Stromal cell of bone marrow (primary cell): ENCODE data around the gene RCAN1.
"Not testable (repeated sequence)": the region's sequence is repeated elsewhere in the genome, so short reads cannot be mapped to it uniquely, and the experiment has no call there.

ENCODE experiments used
- DNase-seq: peaks from one replicate; pipeline ENCODE4 v3.0.0-alpha.2; 2012; ENCODE audit warnings: low read depth

Gene RCAN1

DNA sequence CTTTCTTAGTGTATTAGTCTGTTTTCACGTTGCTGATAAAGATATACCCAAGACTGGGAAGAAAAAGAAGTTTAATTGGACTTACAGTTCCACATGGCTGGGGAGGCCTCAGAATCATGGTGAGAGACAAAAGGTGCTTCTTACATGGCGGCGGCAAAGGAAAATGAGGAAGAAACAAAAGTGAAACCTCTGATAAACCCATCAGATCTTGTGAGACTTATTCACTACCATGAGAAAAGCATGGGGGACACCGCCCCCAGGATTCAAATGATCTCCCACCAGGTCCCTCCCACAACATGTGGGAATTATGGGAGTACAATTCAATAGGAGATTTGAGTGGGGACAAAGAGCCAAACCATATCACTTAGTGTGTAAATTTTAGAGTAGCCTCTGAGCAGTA lies 46.1 kb downstream of the RCAN1 start:
- DNase-seq, result not testable (repeated sequence)

DNA sequence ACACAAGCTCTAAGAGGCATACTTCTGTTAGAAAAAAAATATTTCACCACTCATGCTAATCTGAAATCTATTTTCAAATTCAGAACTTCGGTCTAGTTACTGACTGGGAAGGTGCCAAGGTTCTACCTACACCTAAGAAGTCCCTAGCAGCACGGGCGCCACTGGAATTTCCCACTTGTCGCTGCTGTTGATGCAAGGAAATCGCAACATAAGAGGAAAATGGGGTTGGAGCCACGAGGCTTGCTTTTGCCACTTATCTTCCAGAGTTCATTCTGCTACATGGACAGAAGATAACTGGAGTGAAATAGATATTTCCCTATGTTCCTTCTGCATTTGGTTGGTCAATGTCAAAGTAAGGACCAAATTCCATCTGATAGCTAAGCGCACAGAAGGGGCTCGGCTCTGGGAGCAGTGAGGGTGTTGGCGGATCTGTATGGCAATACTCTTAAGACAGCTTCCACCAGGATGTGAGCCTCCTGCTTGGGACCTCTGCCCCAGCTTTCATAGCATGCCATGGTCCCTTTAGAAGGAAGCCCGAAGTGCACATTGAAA lies 47.2 kb downstream of the RCAN1 start:
- no peak for DNase-seq

DNA sequence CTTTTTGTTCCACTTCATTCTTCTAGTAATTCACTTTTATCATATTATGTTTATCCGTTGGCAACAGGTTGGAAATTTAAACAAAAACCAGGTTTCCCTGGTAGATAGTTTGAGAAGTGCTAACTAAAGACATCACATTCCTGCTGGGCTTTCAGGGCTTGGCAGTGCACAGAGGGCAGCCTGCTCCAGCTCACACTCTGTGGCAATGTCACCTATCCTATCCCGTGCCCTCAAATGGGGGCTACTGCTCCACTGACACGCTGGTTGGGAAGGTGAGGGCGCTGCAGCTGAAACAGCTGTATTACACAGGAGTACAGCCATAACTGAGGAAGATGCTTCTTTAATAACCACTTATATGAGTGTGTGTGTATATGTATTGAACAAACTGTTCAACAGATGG lies 49.7 kb downstream of the RCAN1 start:
- no peak for DNase-seq

DNA sequence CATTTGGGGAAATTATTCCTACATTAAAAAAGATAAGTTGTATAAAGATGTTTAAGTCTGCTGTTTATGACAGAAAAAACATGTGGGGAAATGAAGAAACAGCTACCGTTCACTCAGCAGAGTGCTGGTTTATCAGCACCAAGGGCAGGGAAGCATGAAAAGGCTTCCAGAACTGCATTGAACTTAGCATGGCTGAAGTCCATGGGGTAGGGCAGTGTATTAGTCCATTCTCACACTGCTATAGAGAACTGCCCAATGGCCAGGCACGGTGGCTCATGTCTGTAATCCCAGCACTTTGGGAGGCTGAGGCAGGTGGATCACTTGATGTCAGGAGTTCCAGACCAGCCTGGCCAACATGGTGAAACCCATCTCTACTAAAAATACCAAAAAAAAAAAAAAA lies 51.5 kb downstream of the RCAN1 start:
- not testable (repeated sequence) for DNase-seq

DNA sequence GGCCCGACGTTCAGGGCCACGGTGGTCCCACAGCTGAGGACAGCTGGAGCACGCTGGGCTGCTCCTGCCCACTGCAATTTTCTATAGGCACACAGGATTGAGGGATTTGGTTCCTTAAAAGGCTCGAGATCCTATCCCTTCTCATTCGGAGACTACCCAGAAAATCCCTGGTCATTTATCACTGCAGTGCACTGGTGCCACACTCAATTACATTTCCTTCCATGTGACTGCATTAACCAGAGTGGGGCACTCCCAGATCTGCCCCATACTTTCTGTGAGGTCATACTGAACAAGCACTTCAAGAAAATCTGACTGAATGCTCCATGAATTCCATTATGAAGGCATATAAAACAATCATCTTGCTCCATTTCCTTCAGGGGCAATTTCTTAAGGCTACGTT lies 53.1 kb downstream of the RCAN1 start:
- no peak for DNase-seq

DNA sequence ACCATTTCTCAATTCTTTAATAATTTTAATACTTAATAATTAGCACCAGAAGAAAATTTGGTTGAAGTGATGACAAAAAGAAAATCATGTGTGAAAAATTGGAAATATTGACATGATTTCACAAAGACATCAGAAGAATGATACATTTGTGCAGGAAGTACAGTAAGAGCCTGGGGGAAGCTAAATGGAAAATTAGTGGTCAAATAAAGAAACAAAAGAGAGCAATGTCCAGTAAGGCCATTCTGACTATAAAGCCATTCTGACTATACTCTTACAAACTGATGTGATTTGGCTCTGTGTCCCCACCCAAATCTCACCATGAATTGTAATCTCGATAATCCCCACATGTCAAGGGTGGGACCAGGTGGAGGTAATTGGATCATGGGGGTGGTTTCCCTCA lies 54.3 kb downstream of the RCAN1 start:
- no peak for DNase-seq

DNA sequence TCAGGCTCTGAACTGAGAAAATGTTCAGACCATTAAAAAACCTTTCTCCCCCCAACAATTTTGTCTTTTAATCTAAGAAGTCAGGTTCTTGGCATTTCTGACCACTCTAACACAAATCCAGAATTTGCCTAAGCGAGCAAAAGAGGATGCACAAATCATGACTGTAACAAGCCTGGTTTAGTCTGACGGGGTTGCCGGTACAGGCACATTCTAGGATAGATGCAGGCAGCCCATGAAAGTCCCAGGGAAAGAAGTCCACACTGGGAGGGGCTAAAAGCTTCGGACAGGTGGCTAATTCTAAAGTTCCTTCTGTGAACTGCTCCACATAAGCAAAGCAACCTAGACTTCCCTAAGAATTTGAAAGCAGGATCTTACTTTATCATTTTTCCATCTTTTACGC lies 54.9 kb downstream of the RCAN1 start:
- no peak for DNase-seq

DNA sequence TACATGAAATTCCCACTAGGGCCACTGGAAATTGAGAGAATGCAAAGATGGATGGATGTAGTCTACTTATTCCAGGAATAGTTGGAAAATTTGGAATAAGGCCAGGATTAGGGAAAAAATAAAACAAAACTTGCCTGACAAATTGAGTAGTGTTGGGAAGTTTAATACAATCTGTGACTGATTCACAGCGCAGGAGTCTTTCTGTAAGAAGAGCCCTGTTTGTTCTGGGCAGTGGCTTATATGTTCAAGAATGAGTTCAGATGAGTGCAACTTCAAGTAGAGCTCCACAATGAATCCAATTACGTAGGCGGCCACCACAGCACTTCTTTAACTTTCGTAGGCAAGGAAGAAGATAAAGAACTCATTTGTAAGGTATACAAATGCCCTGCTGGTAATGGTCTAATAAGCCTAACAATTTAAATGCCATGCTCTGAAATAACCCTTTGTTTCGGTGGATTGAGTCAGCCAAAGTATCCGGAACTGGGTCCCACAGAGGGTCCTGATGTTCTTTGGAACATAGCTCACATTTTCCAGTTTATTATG lies 55.8 kb downstream of the RCAN1 start:
- DNase-seq, result no peak

DNA sequence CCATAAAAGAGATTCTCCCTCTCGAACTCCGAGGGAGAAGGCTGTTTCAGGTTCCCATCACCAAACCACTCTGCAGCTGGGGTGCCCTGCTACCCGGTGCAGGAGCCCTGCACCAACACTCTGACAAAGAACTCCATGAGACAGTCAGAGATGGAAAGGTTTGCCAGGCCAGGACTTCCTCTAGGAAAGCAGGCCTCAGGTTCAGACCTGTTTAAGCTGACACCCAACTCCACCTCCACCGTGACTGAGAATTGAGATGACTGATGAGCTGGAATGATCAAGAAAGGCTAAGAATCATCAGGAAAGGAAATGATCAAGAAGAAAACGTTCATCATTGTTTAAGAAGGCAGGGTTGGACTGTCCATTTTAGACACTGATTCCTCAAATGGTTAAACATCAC lies 56.7 kb downstream of the RCAN1 start:
- no peak for DNase-seq

DNA sequence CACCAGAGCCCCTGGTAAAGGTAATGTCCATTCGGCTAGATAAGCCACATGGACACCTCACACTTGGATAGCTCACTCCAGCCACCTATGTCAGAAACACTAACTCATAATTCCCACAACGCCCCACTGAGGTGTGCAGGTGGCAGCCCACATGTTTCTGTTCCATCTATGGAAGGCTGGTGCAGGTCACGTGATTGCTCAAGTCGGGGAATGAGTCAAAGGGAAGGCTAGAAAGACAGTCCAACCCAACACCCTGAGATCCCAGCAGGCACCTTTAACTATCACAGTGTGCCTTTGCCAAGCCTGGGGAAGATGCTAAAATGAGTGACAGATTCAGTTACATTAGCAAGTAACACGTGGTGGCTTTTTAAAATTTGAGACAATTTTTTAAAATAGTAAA lies 57.7 kb downstream of the RCAN1 start:
- no peak for DNase-seq

DNA sequence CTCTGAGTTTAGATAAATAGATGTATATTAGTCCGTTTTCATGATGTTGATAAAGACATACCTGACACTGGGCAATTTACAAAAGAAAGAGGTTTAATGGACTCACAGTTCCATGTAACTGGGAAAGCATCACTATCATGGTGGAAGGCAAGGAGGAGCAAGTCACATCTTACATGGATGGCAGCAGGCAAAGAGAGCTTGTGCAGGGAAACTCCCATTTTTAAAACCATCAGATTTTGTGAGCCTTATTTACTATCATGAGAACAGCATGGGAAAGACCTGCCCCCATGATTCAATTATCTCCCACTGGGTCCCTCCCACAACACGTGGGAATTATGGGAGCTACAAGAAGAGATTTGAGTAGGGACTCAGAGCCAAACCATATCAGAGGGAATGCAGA lies 60.2 kb downstream of the RCAN1 start:
- not testable (repeated sequence) for DNase-seq

DNA sequence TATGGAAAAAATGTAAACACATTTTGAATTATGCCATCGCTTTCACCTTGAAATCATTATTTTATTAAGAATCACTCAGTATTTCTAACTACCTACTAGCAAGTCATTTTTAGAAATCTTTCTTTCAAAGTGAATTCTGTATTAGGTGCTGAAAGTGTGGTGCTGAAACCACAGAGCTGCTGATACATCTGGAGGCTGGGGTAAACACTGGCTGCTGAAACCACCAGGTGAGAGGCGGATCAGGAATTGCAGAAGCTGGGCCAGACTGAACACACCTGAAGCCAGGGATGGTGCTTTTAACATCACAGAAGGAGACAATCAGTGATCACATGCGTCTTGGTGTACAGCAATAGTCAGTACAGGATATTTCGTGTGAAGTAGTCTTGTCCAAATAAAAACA lies 60.7 kb downstream of the RCAN1 start:
- DNase-seq, result no peak

DNA sequence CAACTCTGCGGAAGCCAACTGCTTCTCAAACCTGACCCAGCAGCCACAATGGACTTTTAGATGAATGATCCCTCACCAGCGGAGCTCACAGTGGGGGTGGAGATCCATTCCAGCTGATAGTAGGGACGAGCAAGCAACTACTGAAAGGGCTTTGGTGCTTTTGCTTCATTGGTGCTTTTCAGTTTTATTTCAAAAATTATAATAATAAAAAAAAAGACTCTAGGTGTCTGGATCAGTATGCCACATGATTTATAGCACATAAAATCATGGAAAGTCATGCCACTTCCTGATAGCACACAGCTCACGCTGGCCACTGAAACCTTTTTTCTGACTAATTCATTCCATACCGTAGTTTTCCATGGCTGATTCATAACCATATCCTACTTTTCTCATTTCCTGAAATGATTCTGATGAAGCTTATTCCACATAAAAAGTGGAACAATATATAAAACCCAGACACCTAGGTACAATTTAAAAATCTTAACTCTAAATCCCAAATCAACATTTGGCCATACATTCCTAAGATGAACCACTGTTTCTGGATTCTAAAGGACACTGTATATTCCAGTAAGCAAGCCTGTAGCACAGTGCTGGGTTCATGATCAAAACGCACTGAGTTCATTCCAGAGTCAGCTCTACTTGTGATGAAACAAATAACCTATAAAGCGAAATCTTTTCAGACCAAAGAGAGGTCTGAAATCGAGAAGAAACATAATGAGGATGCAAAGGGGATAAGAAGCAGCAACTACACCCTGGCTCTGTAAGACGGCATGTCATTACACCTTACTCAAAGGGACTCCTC lies 61.6 kb downstream of the RCAN1 start:
- peak; percentile 87 for DNase-seq

DNA sequence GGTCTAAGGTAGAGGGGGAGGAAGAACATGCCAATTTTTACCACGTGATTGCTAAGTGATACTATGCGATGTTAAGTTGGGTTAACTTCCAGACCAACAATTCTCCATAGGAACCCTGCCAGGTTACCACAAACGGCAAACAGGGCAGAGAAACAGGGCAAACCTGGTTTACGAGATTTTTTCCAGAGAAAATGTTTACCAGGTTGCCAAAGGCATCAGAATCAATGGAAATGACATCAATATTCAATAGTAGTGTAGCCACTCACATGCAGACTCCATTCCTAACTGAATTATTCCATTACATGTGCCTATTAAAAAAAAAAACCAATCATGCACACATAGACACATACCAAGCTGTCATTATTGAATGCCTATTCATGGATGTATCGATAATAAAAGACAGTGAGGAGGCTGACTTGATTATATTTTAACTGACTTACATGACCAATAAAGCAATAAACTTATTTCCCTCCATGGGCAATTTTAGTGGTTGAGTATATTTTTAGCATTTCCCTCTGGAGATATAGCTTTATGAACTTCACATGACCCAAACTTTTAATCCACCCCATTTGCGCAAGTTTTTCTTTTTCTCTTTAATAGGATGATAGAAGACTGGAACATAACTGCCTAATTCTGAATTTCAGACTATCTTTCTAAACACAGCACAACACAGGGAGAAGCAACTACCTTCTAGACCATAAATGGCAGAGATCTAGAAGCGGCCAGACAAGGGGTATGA lies 62.4 kb downstream of the RCAN1 start:
- DNase-seq, result peak; percentile 77

DNA sequence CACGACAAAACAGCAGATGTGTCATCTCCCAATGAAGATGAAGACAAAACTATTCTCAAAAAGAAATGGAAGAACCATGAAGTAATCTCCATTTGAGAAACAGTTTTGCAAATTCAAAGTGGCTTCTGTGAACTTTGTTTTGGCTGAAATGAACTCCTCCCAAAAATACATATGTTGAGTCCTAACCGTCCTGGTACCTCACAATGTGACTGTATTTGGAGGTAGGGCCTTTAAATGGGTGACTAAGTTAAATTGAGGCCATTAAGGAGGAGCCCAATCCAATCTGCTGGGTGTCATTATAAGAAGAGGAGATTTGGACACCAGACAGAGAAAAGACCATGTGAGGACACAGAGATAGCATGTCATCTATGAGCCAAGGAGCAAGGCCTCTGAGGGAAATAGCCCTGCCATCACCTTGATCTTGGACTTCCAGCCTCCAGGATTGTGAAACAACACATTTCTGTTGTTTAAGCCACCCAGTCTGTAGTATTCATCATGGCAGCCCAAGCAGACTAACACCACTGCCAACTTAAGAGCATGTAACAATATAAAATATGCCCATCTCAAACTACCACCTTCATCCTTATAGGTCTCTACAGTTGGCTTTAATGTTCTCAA lies 64.6 kb downstream of the RCAN1 start:
- DNase-seq, result no peak

DNA sequence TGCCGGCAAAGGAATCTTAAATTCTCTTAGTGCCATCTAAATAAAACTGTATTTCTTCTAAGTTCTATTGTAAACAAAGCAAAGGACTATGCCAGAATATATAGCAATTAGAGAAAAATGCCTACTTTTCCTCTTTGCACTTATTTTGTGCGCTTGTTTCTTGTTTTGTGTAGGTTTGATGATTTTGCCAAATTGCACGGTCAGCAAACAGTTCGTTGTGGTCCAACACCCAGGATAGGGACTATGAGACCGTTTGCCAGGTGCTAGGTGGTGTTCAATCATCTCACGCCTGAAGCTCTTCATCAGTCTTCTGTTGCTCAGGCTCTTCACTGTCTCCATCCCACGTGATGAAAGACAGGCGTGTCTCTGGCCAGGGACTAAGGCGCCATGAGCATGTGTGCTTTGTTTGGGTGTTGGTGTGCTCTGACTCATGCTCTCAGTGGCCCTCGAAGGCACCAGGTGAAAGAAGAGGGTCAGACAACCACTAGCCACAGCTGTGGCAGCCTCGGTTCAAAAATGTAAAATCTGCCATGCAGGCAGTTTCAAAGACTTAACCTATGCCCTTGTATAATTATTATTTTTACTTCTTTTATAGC lies 66.0 kb downstream of the RCAN1 start:
- no peak for DNase-seq

DNA sequence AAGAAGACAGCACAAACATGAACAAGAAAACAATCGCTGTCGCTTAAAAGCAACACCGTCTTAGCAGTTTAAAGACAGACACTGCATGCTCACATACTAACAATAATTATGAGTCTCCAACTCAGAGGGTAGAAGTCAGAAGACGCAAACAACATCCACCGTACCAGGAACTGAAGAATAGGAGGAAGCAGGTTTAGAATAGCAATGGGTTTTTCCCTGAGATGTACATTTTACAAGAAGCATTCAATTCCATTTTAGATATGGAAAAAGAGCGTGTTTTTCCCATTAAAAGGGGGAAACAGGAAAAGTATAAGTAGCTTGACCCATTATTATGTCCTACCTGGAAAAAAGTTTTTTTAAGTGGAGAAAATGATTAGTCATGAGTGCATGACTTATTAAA lies 68.4 kb downstream of the RCAN1 start:
- DNase-seq, result no peak

DNA sequence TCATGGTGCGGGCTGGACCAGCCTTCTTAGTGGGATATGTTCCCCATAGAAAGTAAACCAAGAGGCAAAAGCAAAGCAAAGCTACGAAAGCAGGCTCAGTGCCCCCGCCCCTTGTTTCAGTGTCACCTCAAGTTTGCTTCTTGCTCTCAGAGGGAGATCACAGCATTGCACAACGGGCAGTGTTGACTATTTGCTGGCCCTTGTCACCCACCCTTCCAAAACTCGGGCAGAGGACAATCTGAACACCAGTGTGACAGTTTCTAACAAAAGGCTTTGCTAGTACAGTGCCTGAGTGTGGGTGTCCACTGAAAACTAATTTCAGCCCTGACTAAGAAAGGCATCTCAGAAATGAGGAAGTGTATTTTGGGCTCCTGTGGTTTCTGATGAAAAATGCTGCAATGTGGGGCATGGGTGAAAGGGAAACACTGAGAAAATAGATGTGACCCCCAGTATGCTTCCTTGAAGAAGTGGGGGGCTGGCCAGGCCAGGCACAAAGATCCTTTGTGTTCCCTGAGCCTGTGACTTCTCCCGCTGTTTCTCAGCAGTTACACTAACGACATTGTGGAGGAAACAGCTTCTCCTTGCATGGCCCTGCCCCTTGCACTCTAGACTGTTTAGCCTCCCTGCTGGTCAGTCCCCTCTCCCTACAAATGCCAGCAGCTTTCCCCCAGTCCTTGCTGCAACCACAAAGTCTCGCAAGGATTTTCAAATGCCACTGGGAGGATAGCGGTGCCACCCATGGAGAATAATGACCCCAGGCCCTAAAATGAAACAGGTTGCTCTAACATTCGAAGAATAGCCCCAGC lies 69.6 kb downstream of the RCAN1 start:
- peak; percentile 53 for DNase-seq

DNA sequence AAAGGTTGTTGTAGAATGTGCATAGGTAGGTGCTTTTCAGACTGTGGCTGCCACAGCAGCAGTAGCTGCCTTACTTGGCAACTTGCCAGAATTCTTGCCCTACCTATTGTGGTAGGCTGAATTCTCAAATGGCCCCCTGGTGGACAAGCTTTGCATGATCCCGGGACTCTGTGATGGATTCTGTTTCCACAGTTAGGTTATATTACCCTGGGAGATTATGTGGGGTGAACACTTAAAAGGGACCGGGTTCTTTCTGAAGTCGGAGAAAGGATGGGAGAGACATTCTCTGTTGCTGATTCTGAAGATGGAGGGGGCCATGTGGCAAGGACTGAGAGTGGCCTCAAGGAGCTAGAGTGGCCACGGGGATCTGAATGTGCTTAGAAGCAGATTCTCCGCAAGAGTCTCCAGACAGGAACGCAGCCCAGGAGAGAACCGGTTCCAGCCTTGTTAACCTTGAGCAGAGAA lies 70.8 kb downstream of the RCAN1 start:
- no peak for DNase-seq

DNA sequence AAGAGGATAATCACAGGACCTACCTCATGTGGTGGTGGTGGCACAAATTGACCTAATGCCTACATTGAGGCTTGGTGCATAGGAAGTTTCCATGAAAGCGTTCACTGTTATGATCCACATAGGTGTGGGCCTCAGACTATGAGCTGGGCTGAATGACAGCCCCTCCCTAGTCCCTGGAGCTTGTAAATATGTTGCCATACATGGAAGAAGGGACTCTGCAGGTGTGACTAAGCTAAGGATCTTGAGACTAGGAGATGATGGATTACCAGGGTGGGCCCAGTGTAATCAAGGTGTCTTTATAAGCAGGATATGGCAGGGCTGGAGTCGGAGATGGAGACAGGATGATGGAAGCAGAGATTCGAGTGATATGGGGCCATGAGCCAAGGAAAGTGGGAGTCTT lies 71.9 kb downstream of the RCAN1 start:
- DNase-seq, result no peak

DNA sequence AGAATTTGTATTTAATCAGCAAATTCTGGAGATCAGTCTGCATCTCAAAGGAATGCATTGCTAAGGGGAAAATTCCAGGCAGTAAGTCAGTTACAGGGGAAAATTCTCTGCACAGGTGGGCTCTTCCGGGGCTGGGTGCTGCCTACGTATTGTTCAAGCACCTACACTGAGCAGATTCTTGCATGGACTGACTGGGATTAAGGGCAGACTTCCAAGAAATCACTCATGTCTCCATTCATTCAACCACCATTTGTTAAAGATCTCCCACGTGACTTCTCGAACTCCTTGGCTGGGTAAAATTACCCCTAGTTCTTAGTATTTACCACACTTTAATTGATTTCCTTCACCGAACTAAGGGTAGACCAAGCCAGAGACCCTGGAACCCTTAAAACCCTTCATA lies 74.7 kb downstream of the RCAN1 start:
- no peak for DNase-seq
